ENCODE data around the gene INSL3. TPM values are rescaled to one million over a fixed set of nuclear protein-coding genes. Genes with fewer than 3 reads are reported as not detected.

The INSL3 gene
- total and polyA plus RNA-seq, 4 donors: 1.5 TPM; not detected in 3

GRCh38 chr19:17855280-17856152, 34.2 kb upstream of the INSL3 start:
- no peak overlapping the region for H3K27ac ChIP-seq (ENCODE audit: low read depth in 1 of 2, low read length in 1 of 2)
- H3K9me3 ChIP-seq (ENCODE audit: control insufficient read depth in 4 of 4, insufficient read depth in 3 of 4, low read length in 3 of 4): no peaks in the 10 kb centered on the region
- peaks cover 0 to 3% (median 3%) of the 10 kb centered on the region in 3 donors for H3K27me3 ChIP-seq (ENCODE audit: control insufficient read depth in 3 of 3, insufficient read depth in 3 of 3, low read length in 2 of 3)
- ATAC-seq (ENCODE audit: insufficient read depth, low FRiP score) (peak; percentile 51), DNase-seq (peak; percentile 71 to 85 (median 77))
- peaks cover 0 to 4% (median 0%) of the 10 kb centered on the region in 4 donors for H3K36me3 ChIP-seq (ENCODE audit: control insufficient read depth in 4 of 4, insufficient read depth in 4 of 4, low read length in 4 of 4)
- peaks cover 0 to 5% (median 0%) of the 10 kb centered on the region in 5 donors for H3K4me1 ChIP-seq (ENCODE audit: control insufficient read depth in 5 of 5, insufficient read depth in 5 of 5, low read length in 5 of 5)
- no peak overlapping the region for H3K4me3 ChIP-seq
- H3K9ac ChIP-seq (ENCODE audit: insufficient read depth in 1 of 2, low read length in 2 of 2): no peak overlapping the region
- peak; percentile 98 for TF ChIP-seq CTCF (IDR thresholded peaks at IDR 0.05; ENCODE audit: control extremely low read depth, extremely low read depth)
- WGBS, 2 donors: 18 to 20% methylated on average over 29 of the region's 29 CpGs

DNA sequence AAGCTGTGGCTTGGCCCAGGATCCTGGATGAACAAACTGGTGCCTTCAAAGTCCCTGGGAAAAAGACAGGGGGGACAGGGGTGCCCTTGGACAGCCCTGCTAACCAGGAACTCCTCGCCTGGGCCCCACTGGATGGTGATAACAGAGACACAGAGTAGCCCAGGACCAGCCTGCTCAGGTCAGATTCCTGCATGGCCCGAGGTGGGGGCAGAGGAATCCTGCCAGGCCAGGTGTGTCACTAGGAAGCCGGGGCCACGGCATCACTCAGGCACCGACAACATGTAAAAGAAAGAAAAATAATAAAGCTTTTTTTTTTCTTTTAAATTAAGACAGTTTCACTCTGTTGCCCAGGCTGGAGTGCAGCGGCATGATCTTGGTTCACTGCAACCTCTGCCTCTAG, 32.7 kb upstream of the INSL3 start:
- H3K9ac ChIP-seq (ENCODE audit: insufficient read depth in 1 of 2, low read length in 2 of 2): no peak overlapping the region
- ATAC-seq (ENCODE audit: insufficient read depth, low FRiP score) (no peak), DNase-seq (no peak)
- H3K36me3 ChIP-seq (ENCODE audit: control insufficient read depth in 4 of 4, insufficient read depth in 4 of 4, low read length in 4 of 4): no peaks in the 10 kb centered on the region
- H3K9me3 ChIP-seq (ENCODE audit: control insufficient read depth in 4 of 4, insufficient read depth in 3 of 4, low read length in 3 of 4): no peaks in the 10 kb centered on the region
- peaks cover 0 to 4% (median 3%) of the 10 kb centered on the region in 3 donors for H3K27me3 ChIP-seq (ENCODE audit: control insufficient read depth in 3 of 3, insufficient read depth in 3 of 3, low read length in 2 of 3)
- H3K27ac ChIP-seq (ENCODE audit: low read depth in 1 of 2, low read length in 1 of 2): no peak overlapping the region
- H3K4me1 ChIP-seq (ENCODE audit: control insufficient read depth in 5 of 5, insufficient read depth in 5 of 5, low read length in 5 of 5): peaks cover 0 to under 1% (median 0%) of the 10 kb centered on the region in 5 donors
- no peak for TF ChIP-seq CTCF (IDR thresholded peaks at IDR 0.05; ENCODE audit: control extremely low read depth, extremely low read depth)
- WGBS, 2 donors: 80 to 92% methylated on average over 6 of the region's 6 CpGs
- no peak overlapping the region for H3K4me3 ChIP-seq

DNA sequence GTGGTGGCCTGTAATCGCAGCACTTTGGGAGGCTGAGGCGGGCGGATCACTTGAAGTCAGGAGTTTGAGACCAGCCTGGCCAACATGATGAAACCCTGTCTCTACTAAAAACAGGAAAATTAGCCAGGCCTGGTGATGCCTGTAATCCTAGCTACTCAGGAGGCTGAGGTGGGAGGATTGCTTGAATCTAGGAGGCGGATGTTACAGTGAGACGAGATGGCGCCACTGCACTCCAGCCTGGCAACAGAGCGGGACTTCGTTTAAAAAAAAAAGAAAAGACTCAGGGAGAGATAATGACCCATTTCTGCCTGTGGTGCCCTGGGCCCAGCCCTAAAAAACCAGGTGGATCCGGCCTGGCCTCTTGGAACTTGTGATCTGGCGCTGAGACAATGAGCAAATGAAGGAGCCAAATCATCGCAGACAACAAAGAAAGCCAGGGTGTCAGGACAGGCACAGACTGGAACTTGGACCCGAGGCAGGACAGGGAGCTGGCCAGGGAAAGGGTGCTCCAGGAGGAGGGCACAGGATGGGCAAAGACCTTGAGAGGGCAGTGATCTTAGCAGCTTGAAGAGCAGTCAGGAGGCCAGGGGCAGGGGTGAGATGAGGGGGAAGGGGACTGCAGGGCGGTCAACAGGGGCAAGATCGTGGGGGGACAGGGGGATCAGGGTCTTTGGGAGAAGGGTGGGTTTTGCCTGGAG, 27.4 kb upstream of the INSL3 start:
- Histone ChIP-seq H3K9me3 (ENCODE audit: control insufficient read depth in 4 of 4, insufficient read depth in 3 of 4, low read length in 3 of 4) (no peaks in the 10 kb centered on the region), H3K36me3 (ENCODE audit: control insufficient read depth in 4 of 4, insufficient read depth in 4 of 4, low read length in 4 of 4) (peaks cover 0 to under 1% (median 0%) of the 10 kb centered on the region in 4 donors), H3K27ac (ENCODE audit: low read depth in 1 of 2, low read length in 1 of 2) (no peak overlapping the region), H3K27me3 (ENCODE audit: control insufficient read depth in 3 of 3, insufficient read depth in 3 of 3, low read length in 2 of 3) (peaks cover 0 to 10% (median 0%) of the 10 kb centered on the region in 3 donors), H3K4me1 (ENCODE audit: control insufficient read depth in 5 of 5, insufficient read depth in 5 of 5, low read length in 5 of 5) (peaks cover 0 to 7% (median 0%) of the 10 kb centered on the region in 5 donors), H3K9ac (ENCODE audit: insufficient read depth in 1 of 2, low read length in 2 of 2) (no peak overlapping the region), H3K4me3 (no peak overlapping the region)
- TF ChIP-seq CTCF (IDR thresholded peaks at IDR 0.05; ENCODE audit: control extremely low read depth, extremely low read depth): no peak
- WGBS, 2 donors: 65 to 76% methylated on average over 14 of the region's 14 CpGs
- ATAC-seq (ENCODE audit: insufficient read depth, low FRiP score) (no peak), DNase-seq (no peak)
